ENCODE data around the gene SLC7A4. TPM values are rescaled to one million over a fixed set of nuclear protein-coding genes. Genes with fewer than 3 reads are reported as not detected.
"Not testable (repeated sequence)": the region's sequence is repeated elsewhere in the genome, so short reads cannot be mapped to it uniquely, and the experiment has no call there.

SLC7A4 gene
- total RNA-seq, 1 donor from 2014 or later: 0.89 TPM

DNA sequence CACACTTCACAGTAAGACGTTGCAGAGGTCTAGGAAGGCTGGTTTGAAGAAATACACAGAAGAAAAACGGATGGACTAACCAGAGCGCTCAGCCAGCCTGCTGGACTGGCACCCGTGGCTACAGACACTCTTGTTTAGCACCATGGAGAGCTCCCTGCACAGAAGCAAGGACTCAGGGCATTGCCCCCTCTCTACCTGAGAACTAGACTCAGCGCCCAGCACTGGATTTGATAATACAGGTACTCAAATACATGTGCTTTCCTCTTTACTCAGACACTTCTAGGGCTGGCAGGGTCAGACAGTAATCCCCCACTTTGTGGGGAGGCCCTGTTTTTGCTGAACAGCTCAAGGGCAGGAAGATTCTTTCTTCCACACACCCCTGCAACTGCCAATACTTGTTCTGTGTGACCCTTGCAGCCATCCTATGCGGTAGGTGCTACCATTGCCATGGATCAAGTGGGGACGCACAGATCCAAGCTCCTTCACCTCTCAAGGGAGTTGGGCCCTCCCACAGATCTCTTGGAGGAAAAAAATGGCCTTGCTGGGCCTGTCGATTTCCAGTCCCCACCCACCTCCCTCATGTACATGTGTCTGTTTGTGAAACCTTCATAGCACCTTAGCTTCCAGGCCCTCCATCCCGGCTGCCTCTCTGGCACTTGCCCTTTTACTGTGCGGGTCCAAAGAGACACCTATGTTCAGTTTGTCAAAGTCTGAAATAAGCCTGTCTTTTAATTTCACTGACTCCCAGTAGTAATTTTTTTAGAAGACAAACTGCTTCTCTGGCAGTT is 22.5 kb downstream of the SLC7A4 start:
- intact Hi-C loops (cut with DNase I): no loop called here
- DNase-seq (ENCODE audit: low spot score): no peak
- no peak for ATAC-seq

DNA sequence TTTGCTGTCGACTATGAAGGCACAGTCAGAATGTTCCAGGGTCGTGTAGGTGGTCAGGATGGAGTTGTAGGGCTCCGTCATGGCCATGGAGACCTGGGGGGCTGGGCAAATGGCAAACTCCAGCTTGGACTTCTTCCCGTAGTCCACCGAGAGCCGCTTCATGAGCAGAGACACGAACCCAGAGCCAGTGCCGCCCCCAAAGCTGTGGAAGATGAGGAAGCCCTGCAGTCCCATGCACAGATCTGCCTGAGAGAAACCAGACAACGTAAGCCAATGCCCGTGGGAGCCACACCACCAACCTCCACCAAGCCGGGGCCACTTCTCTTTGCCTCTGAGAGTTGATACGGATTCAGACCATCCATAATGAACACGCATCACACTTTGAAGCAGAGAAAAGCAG is 23.2 kb downstream of the SLC7A4 start:
- intact Hi-C loops (cut with DNase I); DNase-seq (ENCODE audit: low spot score); ATAC-seq: not testable (repeated sequence)

DNA sequence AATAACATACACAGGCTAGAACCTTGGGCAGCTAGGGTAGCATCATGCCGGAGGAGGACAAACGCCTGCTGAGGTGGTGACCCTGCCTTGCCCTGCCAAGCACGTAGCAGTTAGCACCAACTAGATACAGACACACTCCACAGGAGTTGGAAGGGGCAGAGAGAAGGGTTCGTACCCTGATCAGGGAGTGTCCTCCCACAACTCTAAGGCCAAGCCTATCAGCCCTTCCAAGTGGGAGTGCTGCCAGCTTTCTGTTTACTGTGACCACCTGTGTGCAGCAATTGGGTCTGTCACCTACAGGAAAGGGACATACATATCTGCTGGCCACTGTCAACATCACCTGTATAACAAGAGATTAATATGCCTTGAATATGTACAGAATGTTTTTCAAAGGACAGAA is 28.6 kb downstream of the SLC7A4 start:
- ATAC-seq (no peak), DNase-seq (ENCODE audit: low spot score) (no peak)
- intact Hi-C loops (cut with DNase I): no loop called here

DNA sequence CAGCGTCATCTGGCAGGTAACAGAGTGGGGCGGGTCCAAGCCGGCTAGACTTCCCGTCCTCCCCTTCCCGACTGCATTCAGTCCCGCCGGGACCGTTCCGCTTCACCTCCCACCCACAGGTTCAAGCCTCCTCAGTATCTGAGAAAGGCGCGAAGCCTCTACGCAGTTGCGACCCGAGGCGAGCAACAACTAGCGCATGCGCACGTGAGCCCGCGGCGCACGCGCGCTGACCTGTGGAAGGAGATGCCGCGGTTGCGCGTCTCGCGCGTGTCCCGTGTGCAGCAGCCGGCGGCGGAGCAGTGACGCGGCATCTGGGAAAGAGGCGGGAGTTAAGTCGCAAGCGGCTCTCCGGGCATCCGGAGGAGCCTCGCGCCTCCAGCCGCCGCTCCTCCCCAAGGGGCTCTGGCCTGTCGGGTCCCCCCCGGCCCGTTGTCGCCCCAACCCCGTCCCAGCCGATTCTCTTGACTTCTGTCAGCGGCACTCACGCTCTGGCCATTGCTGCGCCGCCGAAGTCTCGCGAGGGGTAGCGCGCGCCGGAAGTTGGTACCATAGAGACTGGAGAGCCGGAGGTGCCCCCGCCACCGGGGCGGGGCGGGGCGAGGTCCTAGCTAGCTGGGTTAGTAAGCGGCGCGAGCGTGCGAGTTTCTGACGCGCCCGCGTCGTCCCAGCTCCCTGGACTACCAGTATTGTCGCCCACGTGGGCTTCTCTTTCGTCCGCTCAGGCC is 30.6 kb downstream of the SLC7A4 start, which contains the start of gene THAP7:
Gene THAP7 (minus strand): TSS at position 518 of the 725 bp plus-strand sequence. CDS start 207 bp downstream, at position 311.
- DNase-seq (ENCODE audit: low spot score) (peak; percentile 98), ATAC-seq (peak; percentile 97)
- intact Hi-C loops (cut with DNase I): no loop called here

DNA sequence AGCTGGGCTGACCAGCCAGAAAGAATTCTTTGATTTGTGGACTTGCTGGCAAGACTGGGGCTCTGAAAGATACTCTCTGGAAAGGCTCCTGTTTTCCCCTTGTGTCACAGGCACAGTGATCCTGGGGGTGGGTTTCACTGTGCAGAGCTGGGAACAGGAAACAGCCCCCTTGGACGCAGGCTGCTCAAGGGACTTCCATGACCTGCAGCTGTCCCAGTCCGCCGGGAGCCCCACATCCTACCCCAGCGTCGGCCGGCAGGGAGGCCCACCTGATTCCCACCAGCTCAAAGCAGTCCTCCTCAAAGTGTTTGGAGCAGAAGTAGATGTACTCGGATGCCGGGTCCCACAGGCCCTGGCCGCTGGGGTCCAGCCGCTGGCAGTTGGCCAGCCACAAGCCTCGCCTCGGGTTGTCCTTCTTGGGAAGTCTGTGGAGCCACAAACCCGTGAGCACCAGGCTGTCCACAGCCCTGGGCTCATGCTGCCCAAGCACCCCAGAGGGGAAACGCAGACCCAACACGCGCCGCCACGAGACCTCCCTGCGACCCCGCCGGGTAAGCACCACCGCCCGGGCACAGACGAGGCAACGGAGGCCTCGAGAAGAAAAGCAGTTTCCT is 31.3 kb downstream of the SLC7A4 start:
- ATAC-seq (peak; percentile 0), DNase-seq (ENCODE audit: low spot score) (no peak)
- intact Hi-C loops (cut with DNase I): no loop called here

DNA sequence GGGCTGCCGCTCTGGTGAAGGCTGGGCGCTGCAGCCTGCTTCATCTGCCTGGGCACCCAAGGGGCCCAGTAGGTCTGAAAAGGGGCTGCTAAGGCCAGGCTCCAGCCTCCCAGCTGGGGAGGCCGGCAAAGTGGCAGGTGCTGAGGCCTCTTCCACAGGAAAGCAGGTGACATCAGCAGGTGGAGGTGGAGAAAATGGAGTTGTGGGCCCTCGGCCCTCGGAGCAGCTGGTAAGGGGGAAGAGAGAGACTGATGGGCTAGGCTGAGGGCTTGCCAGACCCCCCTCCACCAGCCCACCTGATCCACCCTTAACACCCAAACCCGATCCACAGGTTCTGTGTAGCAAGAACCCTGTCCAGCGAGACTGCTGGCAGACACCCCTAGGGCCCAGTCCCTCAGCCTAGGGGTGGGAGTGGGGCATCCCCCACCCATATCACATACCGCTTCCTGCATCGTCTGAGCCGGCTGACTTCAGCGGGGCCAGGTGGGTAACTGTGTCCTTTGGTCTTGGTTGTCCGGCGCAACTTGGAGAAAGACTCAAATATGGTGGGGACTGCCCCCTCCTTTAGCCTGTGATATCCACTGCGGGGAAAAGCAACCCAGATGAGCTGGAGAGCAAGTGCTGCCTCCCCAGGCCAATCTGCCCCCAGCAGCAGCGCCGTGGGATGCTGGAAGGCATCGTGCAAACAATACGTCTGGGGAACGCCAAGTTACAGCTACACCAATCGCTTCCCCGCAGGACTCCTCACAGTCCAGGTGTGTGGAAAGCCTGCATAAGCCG is 32.0 kb downstream of the SLC7A4 start:
- DNase-seq (ENCODE audit: low spot score) (no peak), ATAC-seq (no peak)
- intact Hi-C loops (cut with DNase I): no loop called here

DNA sequence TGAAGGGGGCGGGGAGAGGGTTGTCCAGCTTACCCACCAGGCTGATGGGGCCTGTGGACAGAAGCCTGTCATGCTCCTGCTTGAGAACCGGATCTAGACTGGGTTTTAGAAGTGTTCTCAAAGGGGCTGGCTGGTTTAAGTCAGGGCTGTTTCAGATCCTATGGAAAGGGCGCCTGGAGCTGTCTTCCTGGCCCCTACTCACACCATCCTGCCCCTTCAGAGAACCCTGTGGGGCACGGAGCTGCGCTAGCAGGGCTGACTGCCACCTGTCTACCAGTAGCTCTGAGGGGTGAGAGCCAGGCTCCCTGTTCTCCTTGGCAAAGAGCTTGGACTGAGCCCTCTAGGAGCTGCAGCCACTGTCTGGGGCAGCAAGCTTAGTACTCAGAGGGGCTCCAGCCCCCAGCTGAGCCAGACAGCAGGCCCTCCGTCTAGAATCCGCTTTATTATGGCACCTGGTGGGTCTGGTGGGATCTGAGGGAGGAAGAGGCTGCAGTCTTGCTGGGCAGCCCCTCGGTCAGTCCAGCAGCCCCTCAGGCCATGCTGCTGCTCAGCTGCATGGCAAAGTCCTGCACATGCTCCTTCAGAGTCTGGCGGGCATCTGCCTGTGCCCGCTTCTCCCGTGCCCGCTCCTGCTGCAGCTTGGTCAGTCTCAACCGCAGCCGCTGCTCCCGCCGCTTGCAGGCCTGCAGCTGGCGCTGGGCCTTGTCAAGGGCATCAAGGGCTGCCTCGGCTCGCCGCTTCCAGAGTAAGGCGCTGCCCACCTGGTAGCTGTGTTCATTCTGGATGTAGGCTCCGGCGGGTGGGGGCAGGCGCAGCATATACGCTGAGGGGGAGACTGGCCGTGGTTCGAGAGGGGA is 32.8 kb downstream of the SLC7A4 start:
- ATAC-seq (no peak), DNase-seq (ENCODE audit: low spot score) (no peak)
- intact Hi-C loops (cut with DNase I): no loop called here

DNA sequence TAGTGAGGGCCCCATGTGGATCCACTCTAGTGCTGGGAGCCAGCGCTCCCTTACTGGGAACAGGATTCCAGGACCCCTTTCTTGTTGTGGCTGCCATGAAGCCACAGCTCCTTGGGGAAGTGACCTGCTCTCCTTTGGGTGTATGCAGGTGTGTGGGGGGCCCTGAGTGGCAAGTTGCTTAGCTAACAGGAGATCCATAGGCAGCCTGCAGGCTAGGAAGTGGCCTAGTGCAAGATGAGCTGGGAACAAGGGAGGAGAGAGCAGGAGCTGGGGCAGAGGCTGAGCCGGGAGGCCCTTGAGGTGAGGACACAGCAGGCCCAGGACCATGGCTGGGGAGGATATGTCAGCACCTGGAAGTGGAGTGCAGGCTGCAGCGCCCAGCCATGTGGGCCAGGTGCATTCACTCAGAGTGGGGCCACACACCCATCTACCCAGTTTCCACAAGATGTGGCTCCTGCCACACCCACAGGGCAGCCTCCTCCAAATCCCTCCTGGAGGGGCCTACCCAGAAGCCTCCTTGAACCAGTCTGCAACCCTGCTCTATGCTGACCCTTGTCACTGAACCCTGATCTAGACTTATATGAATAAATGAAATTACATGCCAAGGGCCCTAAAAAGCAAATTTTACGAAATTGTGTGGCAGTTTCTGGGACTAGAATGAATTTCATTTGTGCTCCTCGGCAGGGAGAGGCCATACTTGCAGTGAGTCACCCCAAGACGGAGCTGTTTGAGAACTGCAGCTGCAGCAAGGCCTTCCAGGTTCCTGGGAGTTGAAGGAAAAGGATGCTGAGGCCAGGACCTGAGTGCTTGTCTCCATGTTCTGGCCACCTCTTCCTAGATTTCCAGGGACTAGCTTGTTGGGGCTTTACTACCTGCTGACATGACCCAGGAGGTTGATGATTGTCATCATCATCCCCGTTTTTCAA is 33.7 kb downstream of the SLC7A4 start:
- ATAC-seq (no peak), DNase-seq (ENCODE audit: low spot score) (no peak)
- intact Hi-C loops (cut with DNase I): no loop called here

DNA sequence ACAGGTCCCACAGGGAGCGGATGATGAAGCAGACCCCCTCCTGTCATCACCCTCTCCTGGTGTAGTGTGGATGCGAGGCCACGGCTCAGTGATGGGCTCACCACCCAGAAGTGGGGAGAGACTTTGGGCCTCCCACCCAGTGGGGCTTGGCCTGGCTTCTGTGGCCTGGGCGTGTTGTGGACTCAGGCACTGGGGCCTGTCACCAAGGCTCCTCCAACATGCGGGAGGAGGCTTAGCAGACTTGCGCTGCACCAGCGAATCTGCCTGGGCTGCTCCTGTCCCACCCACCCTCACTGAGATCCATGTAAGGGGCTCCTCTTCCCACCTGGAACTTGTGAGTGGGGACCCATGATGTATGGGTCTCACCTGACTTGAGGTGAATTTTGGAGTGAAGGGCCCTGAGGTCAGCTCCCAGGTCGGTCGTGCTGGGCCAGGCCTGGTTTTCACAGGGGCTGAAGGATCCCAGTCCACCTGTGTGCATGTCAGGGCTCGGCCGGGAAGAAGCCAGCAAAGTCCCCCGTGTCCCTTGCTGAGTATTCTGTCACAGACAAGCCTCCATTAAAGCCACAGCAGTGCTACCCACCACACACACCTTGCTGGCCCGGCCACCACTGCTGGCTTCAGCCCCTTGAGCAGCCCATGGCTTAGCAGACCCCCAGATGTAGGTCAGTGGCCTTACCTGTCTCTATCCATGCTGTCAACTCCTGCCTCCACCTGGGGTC is 34.7 kb downstream of the SLC7A4 start:
- intact Hi-C loops (cut with DNase I): no loop called here
- DNase-seq (ENCODE audit: low spot score) (no peak), ATAC-seq (no peak)

DNA sequence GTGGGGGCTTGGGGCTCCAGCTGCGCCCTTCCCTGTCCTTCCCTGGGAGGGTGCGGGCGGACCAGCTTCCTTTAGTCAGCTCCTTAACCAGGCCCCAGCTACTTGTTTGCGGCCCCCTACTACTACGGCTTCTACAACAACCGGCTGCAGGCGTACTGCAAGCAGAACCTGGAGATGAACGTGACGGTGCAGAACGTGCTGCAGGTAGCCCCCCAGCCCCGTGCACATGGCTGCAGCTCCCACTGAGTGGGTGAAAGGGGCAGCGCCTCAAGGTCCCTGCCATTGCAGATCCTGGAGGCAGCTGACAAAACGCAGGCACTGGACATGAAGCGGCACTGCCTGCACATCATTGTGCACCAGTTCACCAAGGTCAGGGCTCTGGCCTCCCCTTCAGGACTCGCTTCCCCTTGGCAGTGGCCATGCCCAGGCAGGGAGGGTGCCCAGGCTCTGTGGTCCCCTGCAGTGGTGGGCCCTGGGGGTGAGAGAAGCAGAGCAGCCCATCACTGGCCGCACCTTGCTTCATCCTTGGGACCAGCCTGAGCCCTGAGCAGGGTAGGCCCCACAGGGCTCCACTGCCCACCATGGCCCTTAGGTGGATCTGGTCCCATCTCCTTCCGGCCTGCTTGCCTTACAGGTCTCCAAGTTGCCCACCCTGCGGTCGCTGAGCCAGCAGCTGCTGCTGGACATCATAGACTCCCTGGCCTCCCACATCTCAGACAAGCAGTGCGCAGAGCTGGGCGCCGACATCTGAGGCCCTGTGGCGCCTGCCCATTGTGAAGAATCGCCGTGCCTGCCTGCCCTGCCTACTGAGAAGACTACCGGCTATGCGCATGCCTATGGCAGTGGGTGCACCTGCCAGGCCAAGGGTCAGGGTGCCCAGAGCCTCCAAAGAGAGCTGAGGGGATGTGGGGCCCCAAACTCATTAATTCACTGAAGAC is 35.5 kb downstream of the SLC7A4 start:
- intact Hi-C loops (cut with DNase I): no loop called here
- DNase-seq (ENCODE audit: low spot score) (no peak), ATAC-seq (no peak)

DNA sequence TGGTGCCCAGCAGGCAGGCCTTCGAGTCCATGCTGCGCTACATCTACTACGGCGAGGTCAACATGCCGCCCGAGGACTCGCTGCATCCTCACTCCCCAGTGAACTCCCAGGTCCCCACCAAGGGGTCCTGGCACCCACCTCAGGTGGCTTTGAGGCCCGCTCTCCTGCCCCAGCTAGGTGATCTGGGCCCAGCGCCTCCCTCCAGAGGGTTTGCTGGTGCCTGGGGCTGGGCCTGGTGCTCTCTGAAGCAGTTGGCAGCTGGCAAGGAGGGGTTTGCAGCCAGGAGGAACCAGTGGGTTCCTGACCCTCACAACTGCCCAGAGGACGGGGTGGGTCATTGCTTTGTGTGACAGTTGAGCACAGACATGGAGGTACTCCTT is 36.3 kb downstream of the SLC7A4 start:
- ATAC-seq: no peak
- intact Hi-C loops (cut with DNase I): no loop called here

DNA sequence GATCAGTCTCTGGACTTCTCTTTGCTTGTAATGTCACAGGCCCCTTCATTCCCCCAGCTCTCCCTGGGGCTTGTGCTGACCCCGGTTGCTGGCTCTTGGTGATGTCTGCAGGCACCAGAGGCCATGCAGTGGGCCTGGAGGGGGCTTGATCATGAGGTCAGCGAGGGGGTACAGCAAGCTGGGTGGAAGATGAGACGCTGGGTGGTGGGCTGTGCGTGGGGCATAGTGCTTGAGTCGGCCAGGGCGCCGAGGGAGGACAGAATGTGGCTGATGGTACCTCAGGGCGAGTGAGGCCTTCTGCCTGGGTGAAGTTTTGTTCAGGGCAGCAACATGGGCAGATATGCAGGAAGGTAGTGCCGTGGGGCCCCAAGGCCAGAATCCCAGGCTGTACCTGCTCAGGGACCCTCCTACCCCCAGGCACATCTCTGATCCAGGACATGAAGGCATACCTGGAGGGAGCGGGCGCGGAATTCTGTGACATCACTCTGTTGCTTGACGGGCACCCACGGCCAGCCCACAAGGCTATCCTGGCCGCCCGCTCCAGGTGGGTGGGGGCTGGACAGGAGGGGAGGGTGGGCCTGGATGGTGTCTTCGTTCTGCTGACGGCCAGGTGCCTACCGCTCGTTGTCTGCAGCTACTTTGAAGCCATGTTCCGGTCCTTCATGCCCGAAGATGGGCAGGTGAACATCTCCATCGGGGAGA is 36.9 kb downstream of the SLC7A4 start:
- ATAC-seq (no peak), DNase-seq (ENCODE audit: low spot score) (no peak)
- intact Hi-C loops (cut with DNase I): no loop called here

More for the DNA sequence above, 36.3 kb downstream of the SLC7A4 start:
- no peak for DNase-seq (ENCODE audit: low spot score)

DNA sequence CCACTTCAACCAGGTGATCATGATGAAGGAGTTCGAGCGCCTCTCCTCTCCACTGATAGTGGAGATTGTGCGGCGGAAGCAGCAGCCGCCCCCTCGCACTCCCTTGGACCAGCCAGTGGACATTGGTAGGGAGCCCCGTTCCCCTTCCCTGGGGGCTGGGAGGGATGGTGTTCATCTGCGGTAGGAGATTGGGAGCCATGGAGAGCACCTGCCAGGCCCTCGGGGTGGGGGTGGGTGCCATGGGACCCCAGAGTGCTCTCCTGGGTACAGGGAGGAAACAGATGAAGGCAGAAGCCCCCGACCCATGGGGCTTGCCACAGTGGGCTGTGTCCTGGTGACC is 37.5 kb downstream of the SLC7A4 start:
- DNase-seq (ENCODE audit: low spot score) (no peak), ATAC-seq (no peak)
- intact Hi-C loops (cut with DNase I): no loop called here

DNA sequence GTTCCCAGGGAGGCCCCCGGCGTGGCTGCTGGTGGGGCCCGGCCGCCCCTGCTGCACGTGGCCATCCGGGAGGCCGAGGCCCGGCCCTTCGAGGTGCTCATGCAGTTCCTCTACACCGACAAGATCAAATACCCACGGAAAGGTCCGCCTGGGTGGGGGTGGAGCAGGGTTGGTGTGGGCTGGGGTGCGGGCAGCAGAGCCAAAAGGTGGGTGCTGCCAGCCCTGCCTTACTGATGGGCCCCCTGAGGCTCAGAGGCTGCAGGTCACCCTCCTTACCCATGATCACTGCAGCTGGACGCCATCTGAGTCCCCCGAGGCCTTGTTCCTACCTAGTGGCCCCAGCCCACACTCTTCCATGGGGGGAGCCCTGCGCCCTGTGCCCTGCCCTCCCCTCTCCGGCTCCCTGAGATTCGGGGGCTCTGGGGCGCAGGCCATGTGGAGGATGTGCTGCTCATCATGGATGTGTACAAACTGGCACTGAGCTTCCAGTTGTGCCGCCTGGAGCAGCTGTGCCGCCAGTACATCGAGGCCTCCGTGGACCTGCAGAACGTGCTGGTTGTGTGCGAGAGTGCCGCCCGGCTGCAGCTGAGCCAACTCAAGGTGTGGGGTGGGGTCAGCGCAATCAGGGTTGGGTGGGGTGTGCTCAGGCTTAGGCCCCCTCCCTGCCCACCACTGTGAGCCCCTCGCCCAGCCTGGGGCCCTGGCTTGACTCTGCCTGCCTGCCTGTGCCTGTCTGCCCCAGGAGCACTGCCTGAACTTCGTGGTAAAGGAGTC is 38.0 kb downstream of the SLC7A4 start:
- ATAC-seq: no peak
- no peak for DNase-seq (ENCODE audit: low spot score)
- intact Hi-C loops (cut with DNase I): no loop called here

Measured in sciatic nerve (tissue), 2 donors.